Lung (tissue), 12 donors: ENCODE measurements around the gene PGM1. TPM values are rescaled to one million over a fixed set of nuclear protein-coding genes. Genes with fewer than 3 reads are reported as not detected.

Source experiments
- ATAC-seq: fragments of 200-7000 bp; cut with Tn5 transposase; one replicate; pipeline ENCODE4 v1.9.1; 2020; ENCODE audit warnings: moderate number of reproducible peaks; ENCODE audit not compliant: insufficient read depth, low FRiP score
- DNase-seq, 3 donors: peaks; one replicate each; pipeline ENCODE4 v3.0.0-alpha.2; 2013 to 2017
- H3K27ac ChIP-seq, 2 donors: one replicate each; pipeline ENCODE4 v1.5.1; 2013; ENCODE audit warnings: mild to moderate bottlenecking in 2 of 2, moderate library complexity in 2 of 2, control low read depth in 1 of 2, inconsistent platforms in 1 of 2, low read depth in 1 of 2, low read length in 1 of 2
- H3K27me3 ChIP-seq, 3 donors: one replicate each; pipeline ENCODE4 v1.5.1; 2013; ENCODE audit warnings: low read length in 2 of 3; ENCODE audit not compliant: control insufficient read depth in 3 of 3, insufficient read depth in 3 of 3
- H3K36me3 ChIP-seq, 4 donors: one replicate each; pipeline ENCODE4 v1.5.1; 2013; ENCODE audit warnings: low read length in 4 of 4, mild to moderate bottlenecking in 1 of 4, moderate library complexity in 1 of 4; ENCODE audit not compliant: control insufficient read depth in 4 of 4, insufficient read depth in 4 of 4
- H3K4me1 ChIP-seq, 5 donors: one replicate each; pipeline ENCODE4 v1.5.1; 2013; ENCODE audit warnings: low read length in 5 of 5, mild to moderate bottlenecking in 2 of 5, moderate library complexity in 1 of 5; ENCODE audit not compliant: control insufficient read depth in 5 of 5, insufficient read depth in 5 of 5
- H3K4me3 ChIP-seq: one replicate; pipeline ENCODE4 v1.5.1; 2013; ENCODE audit warnings: mild to moderate bottlenecking, control low read depth, moderate library complexity
- H3K9ac ChIP-seq, 2 donors: one replicate each; pipeline ENCODE4 v1.5.1; 2013; ENCODE audit warnings: low read length in 2 of 2, control low read depth in 1 of 2; ENCODE audit not compliant: insufficient read depth in 1 of 2
- H3K9me3 ChIP-seq, 4 donors: one replicate each; pipeline ENCODE4 v1.5.1; 2013; ENCODE audit warnings: low read length in 3 of 4, mild to moderate bottlenecking in 1 of 4, moderate library complexity in 1 of 4; ENCODE audit not compliant: control insufficient read depth in 4 of 4, insufficient read depth in 3 of 4
- WGBS, 2 donors: extraction: QIAGEN DNeasy Blood & Tissue Kit; methylation state at CpG; one replicate each; pipeline ENCODE4 v1.1.7; 2013; 5-methylcytosine and 5-hydroxymethylcytosine counted together
- polyA plus RNA-seq, 2 donors: library from polyadenylated mRNA; stranded (reverse); fragments of 200-250 nt; gene quantifications; one replicate each; pipeline ENCODE4 v1.2.1, GENCODE V29; 2013
- total RNA-seq, 2 donors: library from RNA; depleted of rRNA in 1 of 2; stranded (reverse); fragments of >200 nt in 1 of 2; gene quantifications; one replicate each; pipeline ENCODE4 v1.2.1, GENCODE V29; 2014 to 2021
- TF ChIP-seq, protein P1 (sequence below): IDR thresholded peaks from 2 replicates; pipeline ENCODE4 v1.5.1; 2012; ENCODE audit warnings: mild to moderate bottlenecking; ENCODE audit errors: control extremely low read depth, extremely low read depth
- donor health status: control.
- donor health status: control.
- donor health status: Bipolar disorder and iron deficiency.
- donor health status: healthy.
- donor health status: DM: yes; HTN: yes; CAD: no.

Gene PGM1
- total and polyA plus RNA-seq, 4 donors: 9.1 to 53.8 (median 34.8) TPM

DNA sequence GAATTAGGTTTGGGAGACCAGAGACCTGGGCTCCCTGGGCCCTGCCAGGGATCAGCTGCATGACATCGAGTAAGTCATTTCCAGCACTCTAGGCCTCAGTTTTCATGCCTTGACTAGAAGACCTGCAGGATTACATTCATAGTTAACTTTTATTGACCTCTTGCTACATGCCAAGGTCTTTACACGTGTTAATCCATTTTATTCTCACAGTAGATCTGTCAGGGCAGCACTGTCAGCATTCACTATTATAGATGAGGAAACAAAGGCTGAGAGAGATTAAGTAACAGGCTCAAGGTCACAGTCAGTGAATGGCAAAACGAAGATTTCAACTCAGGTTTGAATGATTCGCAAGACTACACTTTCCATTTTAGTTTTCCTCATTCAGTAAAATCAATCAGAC is 37.0 kb downstream of the PGM1 start:
- no peak for DNase-seq

DNA sequence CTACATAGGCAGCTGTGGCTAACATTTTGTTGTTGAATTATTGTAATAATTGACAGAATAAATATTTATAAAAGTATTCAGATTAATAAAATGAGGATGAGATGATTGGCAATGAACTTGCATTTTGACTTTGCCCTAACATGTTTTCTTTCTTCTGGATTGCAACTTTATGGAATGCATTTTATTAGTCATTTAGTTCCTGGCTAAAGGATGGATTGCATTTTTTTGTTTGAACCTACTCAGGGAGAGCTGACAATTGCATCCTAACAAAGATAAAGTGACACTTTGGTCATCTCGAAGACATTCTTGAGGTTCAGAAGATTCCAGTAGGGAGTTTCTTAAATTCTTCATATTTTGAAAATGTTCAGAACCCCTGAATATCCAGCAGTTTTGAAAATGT is 37.5 kb downstream of the PGM1 start:
- H3K4me1 ChIP-seq: peaks cover 0 to 2% (median 0%) of the 10 kb centered on the region in 5 donors

More for the DNA sequence above, 37.0 kb downstream of the PGM1 start:
- TF ChIP-seq, protein P1, sequence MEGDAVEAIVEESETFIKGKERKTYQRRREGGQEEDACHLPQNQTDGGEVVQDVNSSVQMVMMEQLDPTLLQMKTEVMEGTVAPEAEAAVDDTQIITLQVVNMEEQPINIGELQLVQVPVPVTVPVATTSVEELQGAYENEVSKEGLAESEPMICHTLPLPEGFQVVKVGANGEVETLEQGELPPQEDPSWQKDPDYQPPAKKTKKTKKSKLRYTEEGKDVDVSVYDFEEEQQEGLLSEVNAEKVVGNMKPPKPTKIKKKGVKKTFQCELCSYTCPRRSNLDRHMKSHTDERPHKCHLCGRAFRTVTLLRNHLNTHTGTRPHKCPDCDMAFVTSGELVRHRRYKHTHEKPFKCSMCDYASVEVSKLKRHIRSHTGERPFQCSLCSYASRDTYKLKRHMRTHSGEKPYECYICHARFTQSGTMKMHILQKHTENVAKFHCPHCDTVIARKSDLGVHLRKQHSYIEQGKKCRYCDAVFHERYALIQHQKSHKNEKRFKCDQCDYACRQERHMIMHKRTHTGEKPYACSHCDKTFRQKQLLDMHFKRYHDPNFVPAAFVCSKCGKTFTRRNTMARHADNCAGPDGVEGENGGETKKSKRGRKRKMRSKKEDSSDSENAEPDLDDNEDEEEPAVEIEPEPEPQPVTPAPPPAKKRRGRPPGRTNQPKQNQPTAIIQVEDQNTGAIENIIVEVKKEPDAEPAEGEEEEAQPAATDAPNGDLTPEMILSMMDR: no peak
- Histone ChIP-seq H3K27me3 (no peaks in the 10 kb centered on the region), H3K4me1 (peaks cover 0 to 4% (median 2%) of the 10 kb centered on the region in 5 donors), H3K36me3 (peaks cover 5 to 27% (median 17%) of the 10 kb centered on the region in 4 donors), H3K9me3 (no peaks in the 10 kb centered on the region), H3K9ac (no peak overlapping the region), H3K4me3 (no peak overlapping the region), H3K27ac (no peak overlapping the region)
- WGBS, 2 donors: 75 to 82% methylated on average over 4 of the region's 4 CpGs
- ATAC-seq: no peak

DNA sequence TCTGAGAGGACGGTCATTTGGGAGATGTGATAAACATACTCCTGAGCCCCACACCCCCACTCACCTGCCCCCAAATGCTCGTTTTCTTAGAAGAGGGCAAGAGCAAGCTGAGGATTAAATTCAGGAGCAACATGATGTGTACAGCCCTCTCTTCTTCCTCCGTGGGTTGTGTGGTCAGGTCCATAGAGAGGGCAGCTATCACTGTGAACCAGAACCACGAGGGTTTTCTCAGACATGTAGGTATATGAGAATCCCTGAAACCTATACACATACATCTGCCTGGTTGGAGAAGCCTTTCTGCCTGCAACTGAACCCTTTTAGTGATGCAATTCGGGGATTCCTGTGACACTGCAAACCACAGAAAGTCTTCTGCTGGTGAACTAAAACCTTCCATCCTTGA is 38.9 kb downstream of the PGM1 start:
- ATAC-seq: no peak
- H3K36me3 ChIP-seq: peaks cover 10 to 30% (median 21%) of the 10 kb centered on the region in 4 donors
- H3K9ac ChIP-seq: no peak overlapping the region
- DNase-seq: no peak
- H3K9me3 ChIP-seq: peaks cover 0 to 2% (median 0%) of the 10 kb centered on the region in 4 donors
- 65 to 81% methylated on average over 5 of the region's 5 CpGs for WGBS, 2 donors
- no peaks in the 10 kb centered on the region for H3K27me3 ChIP-seq
- H3K4me3 ChIP-seq: no peak overlapping the region
- TF ChIP-seq, protein P1: no peak
- H3K4me1 ChIP-seq: no peaks in the 10 kb centered on the region
- H3K27ac ChIP-seq: no peak overlapping the region

More for the DNA sequence above, 37.5 kb downstream of the PGM1 start:
- Histone ChIP-seq H3K27ac (no peak overlapping the region), H3K9me3 (no peaks in the 10 kb centered on the region), H3K4me3 (no peak overlapping the region), H3K27me3 (no peaks in the 10 kb centered on the region), H3K36me3 (peaks cover 5 to 28% (median 19%) of the 10 kb centered on the region in 4 donors), H3K9ac (no peak overlapping the region)
- TF ChIP-seq, protein P1: no peak
- no peak for ATAC-seq
- DNase-seq: no peak
- WGBS, 2 donors: 86 to 89% methylated on average over 1 of the region's 1 CpG

DNA sequence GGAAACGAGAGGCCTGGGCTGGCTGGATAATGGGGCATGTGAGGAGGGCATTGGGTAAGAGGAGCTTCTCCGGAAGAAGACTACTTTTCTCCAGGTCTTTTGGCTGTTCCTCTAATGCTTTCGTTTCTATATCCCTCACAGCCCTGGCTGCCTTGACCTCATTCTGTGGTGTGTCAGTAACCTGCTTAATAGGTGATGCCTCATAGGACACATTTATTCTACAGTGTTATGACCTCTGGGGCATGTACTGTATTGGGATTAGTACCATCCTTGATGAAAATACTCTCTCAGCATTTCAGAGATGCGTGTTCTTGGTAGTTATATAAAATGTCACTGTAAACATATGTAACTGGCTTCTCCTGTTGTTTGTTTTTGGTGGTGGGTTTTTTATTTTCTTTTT is 40.1 kb downstream of the PGM1 start:
- Histone ChIP-seq H3K4me1 (no peaks in the 10 kb centered on the region), H3K36me3 (peaks cover 10 to 33% (median 21%) of the 10 kb centered on the region in 4 donors), H3K4me3 (no peak overlapping the region), H3K27me3 (no peaks in the 10 kb centered on the region), H3K27ac (no peak overlapping the region), H3K9ac (no peak overlapping the region), H3K9me3 (peaks cover 0 to 2% (median 0%) of the 10 kb centered on the region in 4 donors)
- TF ChIP-seq, protein P1: no peak
- ATAC-seq (no peak), DNase-seq (no peak)
- 91 to 98% methylated on average over 4 of the region's 4 CpGs for WGBS, 2 donors
